Muscle layer of colon (tissue), 2 donors: Measurements from ENCODE around the gene KNSTRN.

Experiments used
- H3K27ac ChIP-seq: one replicate; pipeline ENCODE4 v1.7.0; 2013; ENCODE audit warnings: low read depth, mild to moderate bottlenecking, low read length, moderate library complexity
- H3K27me3 ChIP-seq, 2 donors: one replicate each; pipeline ENCODE4 v1.7.0; 2013; ENCODE audit warnings: low read length in 2 of 2, mild to moderate bottlenecking in 2 of 2; ENCODE audit not compliant: insufficient read depth in 2 of 2, control insufficient read depth in 1 of 2
- H3K36me3 ChIP-seq: one replicate; pipeline ENCODE4 v1.7.0; 2013; ENCODE audit warnings: mild to moderate bottlenecking, low read length; ENCODE audit not compliant: insufficient read depth
- H3K4me1 ChIP-seq: one replicate; pipeline ENCODE4 v1.7.0; 2013; ENCODE audit warnings: mild to moderate bottlenecking, low read length; ENCODE audit not compliant: insufficient read depth
- H3K4me3 ChIP-seq, 2 donors: one replicate each; pipeline ENCODE4 v1.7.0; 2013; ENCODE audit warnings: low read length in 2 of 2, low read depth in 1 of 2, mild to moderate bottlenecking in 1 of 2, moderate library complexity in 1 of 2
- H3K9ac ChIP-seq: one replicate; pipeline ENCODE4 v1.7.0; 2013; ENCODE audit warnings: low read length
- H3K9me3 ChIP-seq: one replicate; pipeline ENCODE4 v1.7.0; 2013; ENCODE audit warnings: mild to moderate bottlenecking, low read length
- donor health status: abdominal sarcoma.
- donor health status: Adenocarcinoma of cecum.

The KNSTRN gene

GRCh38 chr15:40392986-40393948, 10.7 kb downstream of the KNSTRN start:
- Histone ChIP-seq H3K27ac (no peak overlapping the region), H3K9ac (no peak overlapping the region), H3K4me1 (no peaks in the 10 kb centered on the region), H3K9me3 (no peaks in the 10 kb centered on the region), H3K36me3 (peaks cover 22% of the 10 kb centered on the region), H3K27me3 (no peaks in the 10 kb centered on the region), H3K4me3 (no peak overlapping the region)

- H3K9ac ChIP-seq, result no peak overlapping the region
- H3K4me3 ChIP-seq, result no peak overlapping the region
- H3K27me3 ChIP-seq, result no peaks in the 10 kb centered on the region
- no peaks in the 10 kb centered on the region for H3K9me3 ChIP-seq
- no peak overlapping the region for H3K27ac ChIP-seq
- peaks cover 12% of the 10 kb centered on the region for H3K36me3 ChIP-seq
- no peaks in the 10 kb centered on the region for H3K4me1 ChIP-seq
These were observed 15.3 kb downstream of the KNSTRN start for GRCh38 chr15:40397688-40398412.

GRCh38 chr15:40398413-40398873, 15.9 kb downstream of the KNSTRN start:
- Histone ChIP-seq H3K27me3 (no peaks in the 10 kb centered on the region), H3K36me3 (peaks cover 6% of the 10 kb centered on the region), H3K9ac (no peak overlapping the region), H3K9me3 (no peaks in the 10 kb centered on the region), H3K27ac (no peak overlapping the region), H3K4me1 (no peaks in the 10 kb centered on the region), H3K4me3 (no peak overlapping the region)

- H3K9ac ChIP-seq, result no peak overlapping the region
These were observed 16.8 kb downstream of the KNSTRN start for GRCh38 chr15:40399370-40399769.

GRCh38 chr15:40405501-40406381, 23.2 kb downstream of the KNSTRN start, which contains the start of gene IVD:
TSS of gene IVD (plus strand) at chr15:40405795. CDS start at chr15:40405828, 33 bp downstream.
- H3K36me3 ChIP-seq, result peaks cover 26% of the 10 kb centered on the region
- H3K4me3 ChIP-seq, result peak within 1 kb of the TSS; percentile 70 to 87
- peaks cover 20% of the 10 kb centered on the region for H3K4me1 ChIP-seq
- peak within 1 kb of the TSS; percentile 86 for H3K9ac ChIP-seq
- H3K27me3 ChIP-seq, result no peaks in the 10 kb centered on the region
- no peaks in the 10 kb centered on the region for H3K9me3 ChIP-seq
- H3K27ac ChIP-seq, result peak within 1 kb of the TSS; percentile 95

More at GRCh38 chr15:40399370-40399769, 16.8 kb downstream of the KNSTRN start:
- no peak overlapping the region for H3K4me3 ChIP-seq
- H3K9me3 ChIP-seq, result no peaks in the 10 kb centered on the region
- H3K27me3 ChIP-seq, result no peaks in the 10 kb centered on the region
- no peaks in the 10 kb centered on the region for H3K36me3 ChIP-seq
- no peaks in the 10 kb centered on the region for H3K4me1 ChIP-seq
- no peak overlapping the region for H3K27ac ChIP-seq

GRCh38 chr15:40407330-40407990, 24.9 kb downstream of the KNSTRN start:
- H3K9ac ChIP-seq, result no peak overlapping the region
- H3K36me3 ChIP-seq, result peaks cover 35% of the 10 kb centered on the region
- H3K4me1 ChIP-seq, result peaks cover 20% of the 10 kb centered on the region
- H3K4me3 ChIP-seq, result no peak overlapping the region
- H3K27ac ChIP-seq, result no peak overlapping the region
- H3K27me3 ChIP-seq, result no peaks in the 10 kb centered on the region
- no peaks in the 10 kb centered on the region for H3K9me3 ChIP-seq

GRCh38 chr15:40409366-40409765, 26.8 kb downstream of the KNSTRN start:
- H3K4me1 ChIP-seq, result peaks cover 20% of the 10 kb centered on the region
- no peak overlapping the region for H3K9ac ChIP-seq
- no peak overlapping the region for H3K27ac ChIP-seq
- H3K36me3 ChIP-seq, result peaks cover 45% of the 10 kb centered on the region
- H3K9me3 ChIP-seq, result no peaks in the 10 kb centered on the region
- H3K4me3 ChIP-seq, result no peak overlapping the region
- H3K27me3 ChIP-seq, result no peaks in the 10 kb centered on the region

- H3K36me3 ChIP-seq, result peaks cover 47% of the 10 kb centered on the region
- H3K4me1 ChIP-seq, result peaks cover 14% of the 10 kb centered on the region
- no peak overlapping the region for H3K4me3 ChIP-seq
- H3K9ac ChIP-seq, result no peak overlapping the region
- H3K9me3 ChIP-seq, result no peaks in the 10 kb centered on the region
- no peak overlapping the region for H3K27ac ChIP-seq
- H3K27me3 ChIP-seq, result no peaks in the 10 kb centered on the region
These were observed 28.0 kb downstream of the KNSTRN start for GRCh38 chr15:40410476-40410875.

- no peaks in the 10 kb centered on the region for H3K27me3 ChIP-seq
- H3K27ac ChIP-seq, result no peak overlapping the region
- H3K36me3 ChIP-seq, result peaks cover 55% of the 10 kb centered on the region
- H3K4me1 ChIP-seq, result peaks cover 1% of the 10 kb centered on the region
- no peak overlapping the region for H3K9ac ChIP-seq
- no peaks in the 10 kb centered on the region for H3K9me3 ChIP-seq
- H3K4me3 ChIP-seq, result no peak overlapping the region
These were observed 29.7 kb downstream of the KNSTRN start for GRCh38 chr15:40412095-40412759.

- Histone ChIP-seq H3K4me3 (no peak overlapping the region), H3K9ac (no peak overlapping the region), H3K27ac (no peak overlapping the region), H3K36me3 (peaks cover 58% of the 10 kb centered on the region), H3K27me3 (no peaks in the 10 kb centered on the region), H3K9me3 (no peaks in the 10 kb centered on the region), H3K4me1 (no peaks in the 10 kb centered on the region)
These were observed 30.5 kb downstream of the KNSTRN start for GRCh38 chr15:40413036-40413435.
